Sigmoid colon (tissue), 7 donors: Measurements from ENCODE around the gene FGF9. TPM values are rescaled to one million over a fixed set of nuclear protein-coding genes. Genes with fewer than 3 reads are reported as not detected.
A peak's percentile ranks its signal among the peaks of the same experiment; 100 is the strongest.

Experiments
- DNase-seq: peaks from one replicate; pipeline ENCODE4 v3.0.0-alpha.2; 2019
- H3K27ac ChIP-seq, 4 donors: fragments of 200-600 bp; sonication (generic); one replicate each; pipeline ENCODE4 v1.5.1; 2016 to 2019; ENCODE audit warnings: mild to moderate bottlenecking in 1 of 4
- H3K27me3 ChIP-seq, 3 donors: fragments of 200-600 bp; sonication (generic); one replicate each; pipeline ENCODE4 v1.5.1; 2019; ENCODE audit warnings: mild to moderate bottlenecking in 1 of 3
- H3K36me3 ChIP-seq, 4 donors: fragments of 200-600 bp; sonication (generic); one replicate each; pipeline ENCODE4 v1.5.1; 2016 to 2019
- H3K4me1 ChIP-seq, 4 donors: fragments of 200-600 bp; sonication (generic); one replicate each; pipeline ENCODE4 v1.5.1; 2017 to 2019
- H3K4me3 ChIP-seq, 4 donors: fragments of 200-600 bp; sonication (generic); one replicate each; pipeline ENCODE4 v1.5.1; 2017 to 2019; ENCODE audit warnings: mild to moderate bottlenecking in 2 of 4, moderate library complexity in 1 of 4
- H3K9me3 ChIP-seq, 4 donors: fragments of 200-600 bp in 3 of 4; sonication (generic) in 3 of 4; one replicate each; pipeline versions ENCODE4 v1.5.1 to v1.6.1; 2013 to 2019
- EP300 ChIP-seq, 4 donors: sonication (generic); formaldehyde crosslinking; IDR thresholded peaks; one replicate each; pipeline ENCODE4 v1.6.1; 2017; ENCODE audit warnings: antibody characterized with exemption in 4 of 4
- POLR2A ChIP-seq, 2 donors: fragments of 450-650 bp; IDR thresholded peaks; one replicate each; pipeline ENCODE4 v1.6.1; 2016; ENCODE audit warnings: antibody characterized with exemption in 2 of 2, mild to moderate bottlenecking in 2 of 2, moderate library complexity in 2 of 2
- POLR2AphosphoS5 ChIP-seq, 4 donors: sonication (generic); formaldehyde crosslinking; IDR thresholded peaks; one replicate each; pipeline ENCODE4 v1.6.1; 2017; ENCODE audit warnings: antibody characterized with exemption in 4 of 4
- WGBS, 2 donors: extraction: QIAGEN DNeasy Blood & Tissue Kit; methylation state at CpG; one replicate each; pipeline ENCODE4 v1.1.7; 2013; 5-methylcytosine and 5-hydroxymethylcytosine counted together
- intact Hi-C: fragments of 100-400 bp; cut with DNase I; formaldehyde crosslinking; loops from one replicate; pipeline ENCODE4 v1.15.1; 2023
- polyA plus RNA-seq, 3 donors: library from polyadenylated mRNA; stranded (reverse); fragments of 200-250 nt; gene quantifications; one replicate each; pipeline ENCODE4 v1.2.3, GENCODE V29; 2013
- total RNA-seq, 4 donors: library from RNA; depleted of rRNA; stranded (reverse); fragments of >200 nt; gene quantifications; one replicate each; pipeline ENCODE4 v1.1.0, GENCODE V29; 2016
- TF ChIP-seq, protein P1 (sequence below), 4 experiments: fragments of 450-650 bp in 3 of 4; fragments of 200-600 bp in 1 of 4; IDR thresholded peaks; one replicate each; pipeline ENCODE4 v1.5.1; 2016 to 2019; ENCODE audit warnings: antibody characterized with exemption in 4 of 4, mild to moderate bottlenecking in 3 of 4, moderate library complexity in 2 of 4
- donor health status: healthy with polysubstance abuse.
- donor health status: Bipolar disorder and iron deficiency.
- donor health status: healthy.

Gene FGF9
- total and polyA plus RNA-seq, 7 donors = 0.36 to 1.4 (median 0.60) TPM

- peak; percentile 62 for DNase-seq
- TF ChIP-seq POLR2A (IDR thresholded peaks at IDR 0.05) (no peak), POLR2AphosphoS5 (IDR thresholded peaks at IDR 0.05) (no peak), EP300 (IDR thresholded peaks at IDR 0.05) (no peak)
- TF ChIP-seq, protein P1, sequence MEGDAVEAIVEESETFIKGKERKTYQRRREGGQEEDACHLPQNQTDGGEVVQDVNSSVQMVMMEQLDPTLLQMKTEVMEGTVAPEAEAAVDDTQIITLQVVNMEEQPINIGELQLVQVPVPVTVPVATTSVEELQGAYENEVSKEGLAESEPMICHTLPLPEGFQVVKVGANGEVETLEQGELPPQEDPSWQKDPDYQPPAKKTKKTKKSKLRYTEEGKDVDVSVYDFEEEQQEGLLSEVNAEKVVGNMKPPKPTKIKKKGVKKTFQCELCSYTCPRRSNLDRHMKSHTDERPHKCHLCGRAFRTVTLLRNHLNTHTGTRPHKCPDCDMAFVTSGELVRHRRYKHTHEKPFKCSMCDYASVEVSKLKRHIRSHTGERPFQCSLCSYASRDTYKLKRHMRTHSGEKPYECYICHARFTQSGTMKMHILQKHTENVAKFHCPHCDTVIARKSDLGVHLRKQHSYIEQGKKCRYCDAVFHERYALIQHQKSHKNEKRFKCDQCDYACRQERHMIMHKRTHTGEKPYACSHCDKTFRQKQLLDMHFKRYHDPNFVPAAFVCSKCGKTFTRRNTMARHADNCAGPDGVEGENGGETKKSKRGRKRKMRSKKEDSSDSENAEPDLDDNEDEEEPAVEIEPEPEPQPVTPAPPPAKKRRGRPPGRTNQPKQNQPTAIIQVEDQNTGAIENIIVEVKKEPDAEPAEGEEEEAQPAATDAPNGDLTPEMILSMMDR (IDR thresholded peaks at IDR 0.05) = no peak
- H3K9me3 ChIP-seq = no peaks in the 10 kb centered on the region
- WGBS, 2 donors = 21 to 46% methylated on average over 6 of the region's 6 CpGs
- intact Hi-C loops = no loop called here
- H3K27ac ChIP-seq = no peak overlapping the region
- no peaks in the 10 kb centered on the region for H3K36me3 ChIP-seq
- peaks cover 14 to 60% (median 59%) of the 10 kb centered on the region in 3 donors for H3K27me3 ChIP-seq
- H3K4me3 ChIP-seq = no peak overlapping the region
- peaks cover 0 to 43% (median 39%) of the 10 kb centered on the region in 4 donors for H3K4me1 ChIP-seq
Measured at GRCh38 chr13:21676611-21677021, 5.7 kb downstream of the FGF9 start.

- intact Hi-C loops = no loop called here
- TF ChIP-seq POLR2A (IDR thresholded peaks at IDR 0.05) = no peak
- TF ChIP-seq EP300 (IDR thresholded peaks at IDR 0.05) = no peak
- TF ChIP-seq, protein P1 (IDR thresholded peaks at IDR 0.05) = no peak
- TF ChIP-seq POLR2AphosphoS5 (IDR thresholded peaks at IDR 0.05) = no peak
- Histone ChIP-seq H3K27me3 (peaks cover 14 to 57% (median 56%) of the 10 kb centered on the region in 3 donors), H3K4me3 (no peak overlapping the region), H3K27ac (no peak overlapping the region), H3K36me3 (no peaks in the 10 kb centered on the region), H3K9me3 (no peaks in the 10 kb centered on the region), H3K4me1 (peaks cover 0 to 37% (median 34%) of the 10 kb centered on the region in 4 donors)
- DNase-seq = no peak
- 65 to 71% methylated on average over 3 of the region's 3 CpGs for WGBS, 2 donors
Measured at GRCh38 chr13:21677075-21677623, 6.3 kb downstream of the FGF9 start.

DNA sequence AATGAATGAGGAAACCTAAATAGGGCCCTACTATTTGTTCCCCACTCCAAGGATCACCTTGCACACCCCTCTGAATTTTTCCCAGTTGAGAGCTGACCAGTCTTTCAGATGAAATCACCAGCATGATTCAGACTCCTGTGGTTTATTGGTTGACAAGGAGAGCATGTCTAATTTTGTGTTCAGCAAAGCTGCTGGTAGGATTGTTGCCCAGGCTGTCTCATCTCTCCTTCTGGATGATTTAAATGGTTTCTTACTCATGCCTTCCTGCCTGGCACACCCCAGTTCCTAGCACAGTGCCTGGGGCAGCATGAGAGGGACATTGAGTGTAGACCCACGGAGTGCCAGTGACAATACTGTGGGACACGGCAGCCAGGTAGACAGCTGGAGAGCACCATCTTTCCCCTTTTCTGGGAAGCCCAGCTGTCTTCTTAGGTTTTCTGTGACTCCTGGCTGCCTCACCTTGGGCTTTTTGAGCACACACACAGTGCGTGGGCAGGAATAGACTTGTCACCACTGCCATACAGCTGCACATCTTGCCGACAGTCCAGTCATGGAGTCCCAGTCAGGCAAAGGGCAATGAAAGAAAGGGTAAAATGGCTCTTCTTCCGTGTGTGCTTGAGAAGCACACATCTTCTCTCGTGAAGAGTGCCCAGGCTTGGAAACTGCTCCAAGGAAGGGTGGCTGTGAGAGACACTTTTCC is 12.3 kb downstream of the FGF9 start:
- intact Hi-C loops = no loop called here
- Histone ChIP-seq H3K4me3 (no peak overlapping the region), H3K27me3 (no peaks in the 10 kb centered on the region), H3K9me3 (no peaks in the 10 kb centered on the region), H3K4me1 (peaks cover 0 to 6% (median 0%) of the 10 kb centered on the region in 4 donors), H3K36me3 (no peaks in the 10 kb centered on the region), H3K27ac (no peak overlapping the region)
- no peak for DNase-seq
- TF ChIP-seq EP300 (IDR thresholded peaks at IDR 0.05) (no peak), POLR2AphosphoS5 (IDR thresholded peaks at IDR 0.05) (no peak), POLR2A (IDR thresholded peaks at IDR 0.05) (no peak)
- TF ChIP-seq, protein P1 (IDR thresholded peaks at IDR 0.05) = no peak
- 89 to 94% methylated on average over 6 of the region's 6 CpGs for WGBS, 2 donors

DNA sequence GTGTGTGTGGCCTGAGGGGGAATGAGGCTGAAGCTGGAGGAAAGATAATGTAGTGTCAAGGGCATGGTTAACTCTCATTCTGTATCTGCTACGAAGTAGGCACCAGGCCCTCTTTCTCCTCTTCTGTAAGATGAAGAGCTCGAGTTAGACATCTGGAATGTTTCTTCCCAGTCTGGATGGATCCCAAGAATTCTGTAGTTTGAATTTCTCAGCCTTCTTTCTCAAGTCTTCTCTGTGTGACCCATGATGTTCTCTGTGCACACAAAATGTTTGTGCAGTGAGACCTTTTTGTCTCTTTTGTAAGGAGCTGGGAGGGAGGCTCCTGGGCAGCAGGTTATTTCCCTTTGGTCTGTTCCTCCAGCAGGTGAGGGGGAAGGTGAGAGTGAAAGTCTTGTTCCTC is 13.7 kb downstream of the FGF9 start:
- Histone ChIP-seq H3K36me3 (no peaks in the 10 kb centered on the region), H3K4me3 (no peak overlapping the region), H3K9me3 (no peaks in the 10 kb centered on the region), H3K27ac (no peak overlapping the region), H3K4me1 (peaks cover 0 to 6% (median 0%) of the 10 kb centered on the region in 4 donors), H3K27me3 (no peaks in the 10 kb centered on the region)
- WGBS, 2 donors = 69 to 86% methylated on average over 2 of the region's 2 CpGs
- no peak for DNase-seq
- intact Hi-C loops = no loop called here
- TF ChIP-seq EP300 (IDR thresholded peaks at IDR 0.05) = no peak
- TF ChIP-seq, protein P1 (IDR thresholded peaks at IDR 0.05) = no peak
- no peak for TF ChIP-seq POLR2AphosphoS5 (IDR thresholded peaks at IDR 0.05)
- TF ChIP-seq POLR2A (IDR thresholded peaks at IDR 0.05) = no peak
